Measurements from ENCODE around the gene KIAA1755. TPM values are rescaled to one million over a fixed set of nuclear protein-coding genes. Genes with fewer than 3 reads are reported as not detected.

KIAA1755 gene
- total and polyA plus RNA-seq, 2 of the 4 experiments (the other 2 are of a cell fraction): 2.5 to 5.1 TPM

DNA sequence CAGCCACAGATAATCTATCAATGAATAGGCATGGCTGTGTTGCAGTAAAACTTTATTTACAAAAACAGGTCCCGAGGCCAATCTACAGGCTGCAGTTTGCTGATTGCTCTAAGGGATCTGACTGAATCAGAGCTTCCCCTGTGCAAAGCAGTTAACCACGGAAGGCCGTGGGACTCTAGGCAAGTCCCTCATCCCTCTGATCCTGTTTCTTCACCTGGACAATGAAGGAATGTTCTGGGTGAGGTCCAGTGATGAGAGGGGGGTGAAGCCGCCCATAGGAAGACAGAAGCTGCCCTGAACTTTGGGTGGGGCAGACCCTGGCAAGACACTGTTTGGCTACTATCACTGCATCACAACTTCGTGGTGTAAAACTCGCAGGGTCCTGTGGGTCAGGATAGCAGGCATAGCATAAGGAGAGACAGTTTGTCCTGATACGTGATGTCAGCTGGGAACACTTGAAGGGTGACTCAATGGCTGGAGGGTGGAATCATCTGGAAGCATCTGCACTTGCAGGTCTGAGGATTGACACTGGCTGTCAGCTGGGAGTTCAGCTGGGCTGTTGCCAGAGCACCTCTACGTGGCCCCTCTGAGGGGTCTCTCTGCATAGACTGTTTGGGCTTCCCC, 62.2 kb downstream of the KIAA1755 start:
- no peak for ATAC-seq (ENCODE audit: low read depth)
- H3K4me3 ChIP-seq (ENCODE audit: insufficient read depth, low read depth, low read length): no peak overlapping the region

More for the DNA sequence above, 62.2 kb downstream of the KIAA1755 start:
- intact Hi-C loops (cut with micrococcal nuclease): no loop called here
- TF ChIP-seq CHD1 (IDR thresholded peaks at IDR 0.05; ENCODE audit: low read depth, low read length): no peak
- TF ChIP-seq FOS (IDR thresholded peaks at IDR 0.05; ENCODE audit: low read depth, low read length): 0 out of 2 replicates have a peak, but pooled peaks have one; percentile 6
- no peak for TF ChIP-seq ELK1 (IDR thresholded peaks at IDR 0.05; ENCODE audit: borderline replicate concordance, low read depth, low read length)
- no peak for TF ChIP-seq POLR2A (IDR thresholded peaks at IDR 0.05; ENCODE audit: low read depth, low read length)
- no peak for TF ChIP-seq MAFK (IDR thresholded peaks at IDR 0.05; ENCODE audit: low read depth, low read length)
- TF ChIP-seq, protein P1, sequence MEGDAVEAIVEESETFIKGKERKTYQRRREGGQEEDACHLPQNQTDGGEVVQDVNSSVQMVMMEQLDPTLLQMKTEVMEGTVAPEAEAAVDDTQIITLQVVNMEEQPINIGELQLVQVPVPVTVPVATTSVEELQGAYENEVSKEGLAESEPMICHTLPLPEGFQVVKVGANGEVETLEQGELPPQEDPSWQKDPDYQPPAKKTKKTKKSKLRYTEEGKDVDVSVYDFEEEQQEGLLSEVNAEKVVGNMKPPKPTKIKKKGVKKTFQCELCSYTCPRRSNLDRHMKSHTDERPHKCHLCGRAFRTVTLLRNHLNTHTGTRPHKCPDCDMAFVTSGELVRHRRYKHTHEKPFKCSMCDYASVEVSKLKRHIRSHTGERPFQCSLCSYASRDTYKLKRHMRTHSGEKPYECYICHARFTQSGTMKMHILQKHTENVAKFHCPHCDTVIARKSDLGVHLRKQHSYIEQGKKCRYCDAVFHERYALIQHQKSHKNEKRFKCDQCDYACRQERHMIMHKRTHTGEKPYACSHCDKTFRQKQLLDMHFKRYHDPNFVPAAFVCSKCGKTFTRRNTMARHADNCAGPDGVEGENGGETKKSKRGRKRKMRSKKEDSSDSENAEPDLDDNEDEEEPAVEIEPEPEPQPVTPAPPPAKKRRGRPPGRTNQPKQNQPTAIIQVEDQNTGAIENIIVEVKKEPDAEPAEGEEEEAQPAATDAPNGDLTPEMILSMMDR (conservative IDR thresholded peaks at IDR 0.05; ENCODE audit: low read depth, low read length): no peak
- ChIA-PET POLR2A (ENCODE audit: unreplicated experiment) (no interaction called here), CTCF (interaction anchor here (1.0 to 1.5 kb wide), 2 partner anchors 23 to 125 kb away, joined by 4 read pairs; no protein-coding TSS in a partner anchor)
- Histone ChIP-seq H2BK5ac (ENCODE audit: low read depth, low read length, poor library complexity, severe bottlenecking) (peak overlapping the region; percentile 29), H2BK15ac (ENCODE audit: low read depth, low read length) (peak overlapping the region; percentile 16; the same call in 1 of the 3 replicates), H4K91ac (ENCODE audit: insufficient read depth, low read depth, low read length) (peak overlapping the region; percentile 75), H4K8ac (ENCODE audit: low read depth in 2 of 2, low read length in 2 of 2) (peak overlapping the region; percentile 39 to 41; a peak in 3 of 4 replicates), H3K14ac (replicated peaks; ENCODE audit: low read depth, low read length) (peak overlapping the region; percentile 54), H3K9me1 (ENCODE audit: insufficient read depth, low read length) (peaks cover 33% of the 10 kb centered on the region), H2AK9ac (replicated peaks; ENCODE audit: low read depth, low read length, poor library complexity) (no peak overlapping the region), H2AK5ac (ENCODE audit: low read depth, low read length) (peak overlapping the region; percentile 59; the same call in 1 of the 2 replicates), H3K56ac (ENCODE audit: extremely low read depth, insufficient read depth, low read length) (no peak overlapping the region), H2BK20ac (ENCODE audit: low read depth, low read length) (peak overlapping the region; percentile 88), H3K9me3 (ENCODE audit: control insufficient read depth, insufficient read depth, low read length) (no peaks in the 10 kb centered on the region), H4K5ac (ENCODE audit: low read depth, low read length) (peak overlapping the region; percentile 74), H3K9ac (ENCODE audit: low read depth, low read length) (no peak overlapping the region), H4K20me1 (ENCODE audit: insufficient read depth, low read length) (no peaks in the 10 kb centered on the region), H3K4me1 (ENCODE audit: control insufficient read depth, insufficient read depth, low read length) (peaks cover 34% of the 10 kb centered on the region), H3K36me3 (ENCODE audit: control insufficient read depth, insufficient read depth, low read length) (no peaks in the 10 kb centered on the region), H3K79me1 (ENCODE audit: low read depth in 1 of 2, low read length in 2 of 2) (no peaks in the 10 kb centered on the region), H3K18ac (ENCODE audit: low read depth, low read length) (peak overlapping the region; percentile 66), H3K27me3 (ENCODE audit: control insufficient read depth, insufficient read depth, low read length) (no peaks in the 10 kb centered on the region), H3K23ac (ENCODE audit: low read depth, low read length) (peak overlapping the region; percentile 41; the same call in 1 of the 2 replicates), H3K4ac (ENCODE audit: low read depth, low read length) (peak overlapping the region; percentile 55), H3K27ac (ENCODE audit: insufficient read depth, low read length) (peak overlapping the region; percentile 0), H2BK120ac (ENCODE audit: low read depth, low read length) (peak overlapping the region; percentile 58), H3K4me2 (ENCODE audit: low read depth, low read length) (no peak overlapping the region), H2AFZ (replicated peaks; ENCODE audit: low read length, poor library complexity) (peak overlapping the region; percentile 15)
- BruUV-seq (replicated peaks): no TSS peak
- DNase-seq: peak; percentile 73
- in situ Hi-C loops (cut with MboI; ENCODE audit: low sequenced_read_pairs): no loop called here
- dilution Hi-C loops (cut with HindIII; ENCODE audit: low sequenced_read_pairs, unreplicated experiment): no loop called here
- 61% methylated on average over 4 of the region's 8 CpGs; no CpG with 5 or more reads in 1 of the 2 experiments for WGBS, 2 experiments (ENCODE audit: extremely low coverage in 2 of 2, insufficient read length in 1 of 2)

Data from IMR-90 (cell line).